HuH-7 (cell line): ENCODE data around the gene PEX12.
"Not testable (repeated sequence)": the region's sequence is repeated elsewhere in the genome, so short reads cannot be mapped to it uniquely, and the experiment has no call there.

Experiments used
- DNase-seq: peaks from one replicate; pipeline ENCODE4 v3.0.0; 2011; ENCODE audit warnings: low spot score

The PEX12 gene

GRCh38 chr17:35536664-35537171, 41.7 kb downstream of the PEX12 start:
- DNase-seq, result no peak

GRCh38 chr17:35535406-35535805, 43.0 kb downstream of the PEX12 start:
- not testable (repeated sequence) for DNase-seq

- DNase-seq, result no peak
These were observed 43.7 kb downstream of the PEX12 start for GRCh38 chr17:35534576-35535093.

- DNase-seq, result no peak
These were observed 47.2 kb downstream of the PEX12 start for GRCh38 chr17:35531160-35531559.

GRCh38 chr17:35529866-35530265, 48.5 kb downstream of the PEX12 start:
- no peak for DNase-seq

- DNase-seq, result not testable (repeated sequence)
These were observed 49.0 kb downstream of the PEX12 start for GRCh38 chr17:35529326-35529725.
